GM06990 (cell line): ENCODE results near the gene PSD2.
A peak's percentile ranks its signal among the peaks of the same experiment; 100 is the strongest.

Source experiments
- DNase-seq: peaks from one replicate; pipeline ENCODE4 v3.0.0-alpha.2; 2011; ENCODE audit not compliant: insufficient read length; ENCODE audit errors: extremely low read depth
- H3K27me3 ChIP-seq: replicated peaks from 2 replicates; pipeline ENCODE4 v1.6.0; 2011; ENCODE audit warnings: low read length; ENCODE audit not compliant: control insufficient read depth, insufficient read depth
- H3K36me3 ChIP-seq: 2 replicates; pipeline ENCODE4 v1.5.1; 2011; ENCODE audit warnings: low read length; ENCODE audit not compliant: control insufficient read depth, insufficient read depth
- H3K4me3 ChIP-seq: replicated peaks from 2 replicates; pipeline ENCODE4 v1.5.1; 2011; ENCODE audit warnings: low read depth, mild to moderate bottlenecking, control low read depth, low read length
- CTCF ChIP-seq: IDR thresholded peaks from 2 replicates; pipeline ENCODE4 v1.5.1; 2011; ENCODE audit warnings: low read length, control low read depth, mild to moderate bottlenecking, inconsistent platforms; ENCODE audit not compliant: insufficient read depth, poor library complexity, severe bottlenecking

Gene PSD2

GRCh38 chr5:139841549-139841948 lies 45.9 kb downstream of the PSD2 start:
- TF ChIP-seq CTCF = no peak
- no peaks in the 10 kb centered on the region for H3K27me3 ChIP-seq
- H3K36me3 ChIP-seq = no peaks in the 10 kb centered on the region
- no peak overlapping the region for H3K4me3 ChIP-seq
- DNase-seq = no peak

DNA sequence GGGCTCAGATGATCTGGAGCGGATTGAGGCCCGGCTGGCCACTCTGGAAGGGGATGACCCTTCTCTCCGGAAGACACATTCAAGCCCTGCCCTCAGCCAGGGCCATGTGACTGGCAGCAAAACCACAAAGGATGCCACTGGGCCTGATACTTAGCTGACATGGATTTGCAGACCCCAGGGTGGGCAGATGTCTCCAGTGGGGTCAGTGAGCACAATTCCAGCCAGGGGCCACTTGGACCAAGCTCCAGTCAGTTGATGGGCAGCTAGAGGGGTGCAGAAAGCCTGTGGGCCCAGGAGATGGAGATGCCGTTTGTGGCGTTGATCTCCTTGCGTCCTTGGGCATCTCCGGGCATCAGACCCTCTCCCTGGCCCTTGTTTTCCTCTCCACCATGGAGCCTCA lies 46.7 kb downstream of the PSD2 start:
- Histone ChIP-seq H3K36me3 (no peaks in the 10 kb centered on the region), H3K4me3 (no peak overlapping the region), H3K27me3 (no peaks in the 10 kb centered on the region)
- no peak for DNase-seq
- no peak for TF ChIP-seq CTCF

DNA sequence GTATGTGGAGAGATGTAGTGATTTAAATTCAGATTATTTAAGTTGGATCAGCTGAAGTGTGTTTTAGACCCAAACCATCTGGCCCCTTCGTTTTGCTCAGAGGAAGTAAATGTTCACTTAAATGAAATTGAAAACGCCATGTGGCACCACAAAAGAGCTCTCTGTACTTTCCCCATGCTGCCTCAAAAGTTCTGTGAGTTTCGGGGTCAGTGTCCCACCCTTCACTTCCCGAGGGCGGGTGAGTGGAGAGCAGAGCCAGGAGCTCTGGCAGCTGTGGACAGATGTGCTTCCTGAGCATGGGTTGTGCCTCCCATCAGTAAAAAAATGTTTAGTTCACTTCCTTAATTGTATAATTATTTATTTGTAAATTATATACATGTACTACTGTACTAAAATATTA lies 48.4 kb downstream of the PSD2 start:
- DNase-seq = no peak
- no peaks in the 10 kb centered on the region for H3K27me3 ChIP-seq
- H3K4me3 ChIP-seq = no peak overlapping the region
- H3K36me3 ChIP-seq = no peaks in the 10 kb centered on the region
- TF ChIP-seq CTCF = no peak

DNA sequence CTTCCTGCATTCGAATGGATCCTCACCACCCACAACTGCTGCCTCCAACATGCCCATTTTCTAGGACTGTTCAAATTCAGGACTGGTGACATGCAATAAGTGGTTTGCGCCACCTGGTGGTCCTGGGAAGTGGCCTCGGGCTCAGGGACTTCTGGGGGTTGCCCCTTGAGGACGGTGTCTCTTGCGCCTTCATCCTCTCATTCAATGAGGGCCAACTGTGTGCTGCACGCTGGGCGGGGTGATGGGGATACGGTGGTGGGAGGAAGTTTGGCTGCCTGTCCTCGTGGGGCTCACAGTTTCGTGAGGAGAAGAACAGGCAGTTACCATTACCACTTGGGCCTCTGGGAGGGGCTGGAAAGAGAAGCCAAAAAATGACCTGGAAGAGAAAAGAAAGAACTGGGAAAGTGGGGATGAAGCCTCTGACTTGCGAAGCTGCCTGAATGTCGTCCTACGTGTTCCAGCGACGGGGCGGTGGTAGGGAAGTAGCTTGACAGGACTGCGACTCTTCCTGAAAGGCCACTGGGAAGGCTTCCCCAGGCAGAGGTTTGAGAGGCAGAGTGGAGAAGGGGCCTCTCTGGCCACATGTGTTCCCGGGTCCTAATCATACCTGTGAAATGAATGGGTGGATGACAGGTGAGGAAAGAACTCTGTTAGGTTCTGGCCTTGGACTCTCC lies 49.0 kb downstream of the PSD2 start:
- Histone ChIP-seq H3K27me3 (no peaks in the 10 kb centered on the region), H3K36me3 (no peaks in the 10 kb centered on the region), H3K4me3 (no peak overlapping the region)
- DNase-seq = peak; percentile 76
- peak; percentile 89 for TF ChIP-seq CTCF

GRCh38 chr5:139845846-139846681 lies 50.5 kb downstream of the PSD2 start:
- no peak overlapping the region for H3K4me3 ChIP-seq
- no peaks in the 10 kb centered on the region for H3K27me3 ChIP-seq
- no peak for DNase-seq
- no peaks in the 10 kb centered on the region; the same call in none of the 2 replicates for H3K36me3 ChIP-seq
- no peak for TF ChIP-seq CTCF
